GM21619 (cell line): ENCODE data around the gene PRSS50.

Experiments used
- ATAC-seq: cut with Tn5 transposase; IDR thresholded peaks from one replicate; pipeline ENCODE4 v1.9.1; 2021; ENCODE audit not compliant: unreplicated experiment

PRSS50 gene

DNA sequence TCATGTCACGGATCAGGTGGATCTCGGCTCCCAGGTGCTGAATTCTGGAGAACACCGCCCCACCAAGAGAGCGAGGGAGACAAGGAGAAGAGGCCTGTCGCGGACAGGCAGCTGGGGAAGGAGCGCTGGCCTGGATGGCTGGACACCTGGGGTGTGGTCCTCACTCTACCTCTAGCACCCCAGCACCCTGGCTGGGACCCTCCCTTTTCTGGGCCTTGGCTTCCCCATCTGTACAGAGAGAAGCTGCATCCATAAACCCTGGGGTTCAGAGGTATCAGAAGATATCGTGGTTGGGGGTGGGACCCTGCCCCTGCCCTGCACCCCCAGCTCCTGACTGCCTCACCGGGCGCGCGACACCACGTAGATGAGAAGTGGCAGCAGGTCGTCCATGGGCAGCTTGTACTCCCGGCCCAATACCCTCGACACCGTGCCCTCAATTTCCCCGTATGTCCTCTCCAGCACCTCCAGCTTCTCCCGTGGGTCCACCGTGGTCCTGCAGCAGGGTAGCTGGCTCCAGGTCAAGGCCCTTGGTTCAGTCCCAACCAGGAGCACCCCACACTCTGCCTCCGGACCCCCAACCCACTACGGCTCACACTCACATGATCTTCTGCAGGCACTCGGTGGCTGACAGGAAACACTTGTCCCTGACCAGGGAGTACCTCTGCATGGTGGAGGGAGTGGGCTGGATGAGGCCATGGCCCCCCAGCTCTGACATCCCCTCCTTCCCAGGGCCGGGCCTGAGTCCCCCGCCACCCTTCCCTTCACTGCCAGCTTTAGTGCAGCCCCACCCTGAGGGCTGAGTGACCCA, 45.9 kb downstream of the PRSS50 start:
- no peak for ATAC-seq

GRCh38 chr3:46670891-46671427, 46.7 kb downstream of the PRSS50 start:
- no peak for ATAC-seq

- no peak for ATAC-seq
These were observed 47.4 kb downstream of the PRSS50 start for GRCh38 chr3:46670000-46670890.

- ATAC-seq: no peak
These were observed 48.3 kb downstream of the PRSS50 start for GRCh38 chr3:46669191-46669999.

GRCh38 chr3:46668591-46668990, 49.1 kb downstream of the PRSS50 start:
- ATAC-seq: no peak

- no peak for ATAC-seq
These were observed 49.6 kb downstream of the PRSS50 start for GRCh38 chr3:46668116-46668515.

GRCh38 chr3:46667657-46668056, 50.0 kb downstream of the PRSS50 start:
- ATAC-seq: no peak

GRCh38 chr3:46667061-46667621, 50.5 kb downstream of the PRSS50 start:
- no peak for ATAC-seq

GRCh38 chr3:46666453-46666845, 51.2 kb downstream of the PRSS50 start:
- ATAC-seq: no peak

DNA sequence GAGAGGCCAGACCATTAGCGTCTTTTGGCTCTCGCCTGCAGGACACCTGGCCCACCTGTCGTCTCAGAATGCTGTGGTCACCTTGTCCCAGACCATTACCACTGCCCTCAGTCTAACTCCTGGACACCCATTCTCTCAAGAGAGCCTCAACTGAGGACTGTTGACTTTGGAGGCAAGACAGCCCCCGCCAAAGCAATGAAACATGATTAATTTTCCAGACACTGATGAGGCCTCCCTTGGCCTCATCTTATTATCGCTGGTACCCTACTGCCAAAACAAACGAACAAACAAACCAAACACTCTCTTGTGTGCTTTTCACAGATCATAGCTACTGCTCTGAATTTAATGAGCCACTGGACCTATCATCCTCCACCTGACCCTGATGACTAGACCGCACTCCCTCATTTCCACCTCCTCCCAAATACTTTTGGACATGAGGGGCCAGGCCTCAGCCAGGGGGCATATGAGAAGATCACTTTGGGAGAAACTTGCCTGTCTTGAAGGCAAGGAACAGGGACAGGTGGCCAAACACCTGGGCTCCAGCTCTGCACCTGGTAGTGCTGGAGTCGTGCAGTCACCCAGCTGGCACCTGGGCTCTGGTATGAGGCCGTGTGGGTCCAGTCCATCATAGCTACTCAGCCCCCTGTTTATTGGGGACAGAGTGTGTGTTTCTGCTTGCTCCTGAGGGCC, 51.8 kb downstream of the PRSS50 start:
- no peak for ATAC-seq

DNA sequence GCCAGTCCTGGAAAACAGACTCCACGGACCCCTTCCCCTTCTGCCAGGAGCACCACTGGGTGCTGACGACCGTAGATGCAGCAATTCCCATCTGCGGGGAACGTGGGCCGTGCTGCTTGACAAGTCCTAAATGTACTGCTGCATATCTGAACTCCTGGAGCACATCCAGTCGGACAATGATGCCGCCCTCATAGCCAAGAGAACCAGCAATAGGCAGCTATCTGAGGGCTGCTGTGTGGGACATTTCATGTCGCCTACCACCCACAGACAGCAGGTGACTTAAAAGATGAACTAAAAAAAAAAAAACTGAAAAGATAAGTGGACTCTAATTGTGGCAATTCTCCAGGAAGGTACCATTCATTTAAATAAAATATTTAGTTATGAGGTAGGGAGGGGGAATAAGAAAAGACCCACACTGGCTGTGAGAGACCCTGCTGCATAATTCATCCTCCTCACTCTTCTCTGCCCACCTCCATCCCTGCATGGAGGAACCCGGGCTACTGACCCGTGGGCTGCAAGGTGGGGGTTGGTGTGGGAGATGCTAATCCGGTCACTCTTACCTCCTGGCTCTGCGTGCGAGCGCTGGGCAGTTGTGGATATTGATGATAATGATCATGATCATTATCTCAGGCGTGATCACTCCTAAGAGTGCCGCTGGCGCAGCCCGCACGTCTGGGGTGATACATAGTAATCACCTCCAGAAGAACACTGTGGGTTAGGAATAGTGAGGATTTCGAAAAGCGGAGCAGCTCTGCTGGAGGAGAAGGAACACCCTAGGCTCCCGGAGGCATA, 52.5 kb downstream of the PRSS50 start:
- no peak for ATAC-seq

DNA sequence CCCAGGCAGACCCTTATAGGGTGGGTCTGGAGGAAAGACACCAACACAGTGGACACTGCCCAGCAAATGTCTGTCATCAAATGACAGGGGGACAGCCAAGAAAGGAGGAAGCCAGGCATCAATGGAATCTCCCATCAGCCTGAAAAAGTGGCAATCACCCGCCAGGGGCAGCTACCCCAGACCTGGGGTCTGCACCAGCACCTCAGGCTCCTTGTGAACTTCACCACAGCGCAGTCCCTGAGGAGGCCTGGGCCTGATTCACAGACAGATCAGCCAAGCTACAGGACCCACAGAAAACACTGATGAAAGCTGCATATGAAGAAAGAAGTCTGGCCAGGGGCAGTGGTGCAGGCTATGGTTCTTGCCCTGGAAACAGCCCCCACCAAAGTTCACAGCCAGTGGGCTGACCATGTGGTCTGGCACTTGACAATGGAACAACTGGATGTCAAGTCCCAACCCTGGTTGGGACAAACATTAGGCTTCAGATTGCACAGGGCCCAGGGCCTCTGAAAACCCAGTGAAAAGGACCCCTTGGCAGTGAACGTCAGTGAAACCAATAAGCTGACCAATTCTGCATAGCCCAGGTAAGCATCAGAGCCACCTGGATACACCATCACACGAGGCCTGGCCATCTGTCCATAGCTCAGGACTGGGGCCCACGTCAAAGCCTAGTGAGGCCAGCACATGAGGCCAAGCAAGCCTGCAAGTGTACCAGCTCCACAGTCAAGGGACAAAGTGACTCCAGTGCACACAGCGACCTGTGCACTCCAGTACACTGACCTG, 53.3 kb downstream of the PRSS50 start:
- no peak for ATAC-seq

GRCh38 chr3:46663591-46664135, 54.0 kb downstream of the PRSS50 start:
- no peak for ATAC-seq

DNA sequence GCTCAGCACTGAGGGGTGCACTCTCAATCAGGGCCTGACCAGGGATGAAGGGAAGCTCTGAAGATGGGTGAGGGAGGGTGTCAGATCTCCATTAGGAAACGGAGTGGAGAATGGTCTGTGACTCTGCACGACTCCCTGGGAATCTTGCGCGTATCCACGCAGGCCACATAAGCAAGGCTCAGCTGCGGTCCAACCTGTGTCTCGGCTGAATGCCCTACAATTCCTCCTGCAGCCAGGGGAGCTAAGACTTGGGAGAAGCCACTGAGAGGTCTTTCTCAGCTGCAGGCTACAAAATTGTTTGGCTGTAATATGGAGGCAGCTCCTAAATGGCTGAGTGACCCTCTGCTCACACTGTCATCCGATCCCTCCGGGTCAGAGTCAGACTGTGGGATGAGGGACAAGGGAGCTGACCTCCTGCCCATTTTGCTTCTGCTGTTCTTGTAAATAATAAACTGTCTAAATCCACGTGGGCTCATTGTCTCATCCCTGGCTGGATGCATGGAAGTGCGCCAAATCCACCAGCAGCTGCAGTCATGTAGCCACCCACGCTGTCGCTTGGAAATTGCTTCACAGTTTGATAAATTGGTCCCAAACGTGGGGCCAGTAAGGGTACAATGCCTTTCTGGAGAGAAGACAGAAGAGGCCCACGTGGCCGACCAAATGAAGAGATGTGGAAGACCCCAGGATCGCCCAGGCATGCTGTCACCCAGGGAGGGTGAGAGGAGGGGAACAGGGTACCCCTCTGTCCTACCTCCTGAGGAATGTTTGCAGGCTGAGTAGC, 54.7 kb downstream of the PRSS50 start:
- no peak for ATAC-seq
